ENCODE data around the gene NDST1.

Gene NDST1

GRCh38 chr5:150489360-150490295 lies 18.3 kb upstream of the NDST1 start:
- no peak for DNase-seq (ENCODE audit: low spot score)

GRCh38 chr5:150490296-150490669 lies 17.6 kb upstream of the NDST1 start:
- DNase-seq (ENCODE audit: low spot score) = no peak

GRCh38 chr5:150490754-150491153 lies 17.2 kb upstream of the NDST1 start:
- no peak for DNase-seq (ENCODE audit: low spot score)

- no peak for DNase-seq (ENCODE audit: low spot score)
Measured at GRCh38 chr5:150491876-150492275, 16.1 kb upstream of the NDST1 start.

GRCh38 chr5:150492621-150493020 lies 15.3 kb upstream of the NDST1 start:
- no peak for DNase-seq (ENCODE audit: low spot score)

- no peak for DNase-seq (ENCODE audit: low spot score)
Measured at GRCh38 chr5:150496098-150496497, 11.8 kb upstream of the NDST1 start.

GRCh38 chr5:150496534-150496933 lies 11.4 kb upstream of the NDST1 start:
- DNase-seq (ENCODE audit: low spot score) = no peak

- no peak for DNase-seq (ENCODE audit: low spot score)
Measured at GRCh38 chr5:150497274-150497988, 10.5 kb upstream of the NDST1 start.

- DNase-seq (ENCODE audit: low spot score) = no peak
Measured at GRCh38 chr5:150497989-150498317, 10.0 kb upstream of the NDST1 start.

- no peak for DNase-seq (ENCODE audit: low spot score)
Measured at GRCh38 chr5:150498501-150498900, 9.4 kb upstream of the NDST1 start.

GRCh38 chr5:150498971-150499370 lies 9.0 kb upstream of the NDST1 start:
- no peak for DNase-seq (ENCODE audit: low spot score)

- no peak for DNase-seq (ENCODE audit: low spot score)
Measured at GRCh38 chr5:150499437-150499956, 8.4 kb upstream of the NDST1 start.

GRCh38 chr5:150500328-150500841 lies 7.5 kb upstream of the NDST1 start:
- DNase-seq (ENCODE audit: low spot score) = no peak

GRCh38 chr5:150500905-150501304 lies 7.0 kb upstream of the NDST1 start:
- no peak for DNase-seq (ENCODE audit: low spot score)

GRCh38 chr5:150502106-150502505 lies 5.8 kb upstream of the NDST1 start:
- DNase-seq (ENCODE audit: low spot score) = no peak

- no peak for DNase-seq (ENCODE audit: low spot score)
Measured at GRCh38 chr5:150502847-150503246, 5.1 kb upstream of the NDST1 start.

- DNase-seq (ENCODE audit: low spot score) = no peak
Measured at GRCh38 chr5:150503386-150503785, 4.5 kb upstream of the NDST1 start.

GRCh38 chr5:150503977-150504620 lies 3.8 kb upstream of the NDST1 start:
- DNase-seq (ENCODE audit: low spot score) = no peak

GRCh38 chr5:150505041-150505511 lies 2.9 kb upstream of the NDST1 start:
- no peak for DNase-seq (ENCODE audit: low spot score)

- DNase-seq (ENCODE audit: low spot score) = no peak
Measured at GRCh38 chr5:150505816-150506215, 2.1 kb upstream of the NDST1 start.

GRCh38 chr5:150506571-150507473 lies 1.1 kb upstream of the NDST1 start:
- no peak for DNase-seq (ENCODE audit: low spot score)
